Panc1 (cell line): ENCODE data around the gene SPECC1L. TPM values are rescaled to one million over a fixed set of nuclear protein-coding genes. Genes with fewer than 3 reads are reported as not detected.

ENCODE experiments used
- ATAC-seq: fragments of 200-7000 bp; cut with Tn5 transposase; 2 replicates; pipeline ENCODE4 v1.9.1; 2020; ENCODE audit warnings: mild to moderate bottlenecking, moderate library complexity
- BruUV-seq: library from RNA; stranded (reverse); fragments of 400-500 nt; replicated peaks from 2 replicates; lab custom pipeline; 2021; lab: Mats Ljungman, UMichigan
- CTCF ChIA-PET: fragments of 300-600 bp; sonication (Branson Sonifier 250); formaldehyde crosslinking; loops from one replicate; lab custom pipeline; 2022; ENCODE audit warnings: antibody characterized with exemption; lab: Charles Lee
- POLR2A ChIA-PET: fragments of 300-600 bp; sonication (Branson Sonifier 250); formaldehyde crosslinking; loops from one replicate; lab custom pipeline; 2022; ENCODE audit warnings: antibody characterized with exemption; lab: Charles Lee
- DNase-seq: peaks from one replicate; pipeline ENCODE4 v3.0.0-alpha.2; 2010; ENCODE audit warnings: low read depth, low spot score
- H3K27ac ChIP-seq: 2 replicates; pipeline ENCODE4 v1.5.1; 2011; ENCODE audit warnings: mild to moderate bottlenecking, low read length, inconsistent platforms
- H3K27me3 ChIP-seq: fragments of 200-500 bp; sonication (Bioruptor generic); 2 replicates; pipeline ENCODE4 v1.6.0; 2014; ENCODE audit warnings: low read length, inconsistent platforms; ENCODE audit not compliant: control insufficient read depth, insufficient read depth
- H3K36me3 ChIP-seq: fragments of 200-500 bp; sonication (Bioruptor generic); 2 replicates; pipeline ENCODE4 v1.5.1; 2014; ENCODE audit warnings: inconsistent platforms, mild to moderate bottlenecking, low read length, moderate library complexity; ENCODE audit not compliant: control insufficient read depth, insufficient read depth
- H3K4me1 ChIP-seq: 2 replicates; pipeline ENCODE4 v1.5.1; 2011; ENCODE audit warnings: inconsistent platforms, mild to moderate bottlenecking, low read length, moderate library complexity; ENCODE audit not compliant: control insufficient read depth, insufficient read depth
- H3K4me3 ChIP-seq, 2 experiments: 2 replicates each; pipeline ENCODE4 v1.5.1; 2011 to 2012; ENCODE audit warnings: low read depth in 2 of 2, low read length in 2 of 2, mild to moderate bottlenecking in 2 of 2, inconsistent platforms in 1 of 2, moderate library complexity in 1 of 2
- H3K9me3 ChIP-seq: fragments of 200-500 bp; sonication (Bioruptor generic); 2 replicates; pipeline ENCODE4 v1.5.1; 2014; ENCODE audit warnings: low read depth, mild to moderate bottlenecking, inconsistent platforms, low read length, moderate library complexity; ENCODE audit not compliant: control insufficient read depth, insufficient read depth
- CTCF ChIP-seq: fragments of 450-650 bp; IDR thresholded peaks from 2 replicates; pipeline ENCODE4 v1.5.1; 2017; ENCODE audit warnings: mild to moderate bottlenecking
- POLR2AphosphoS5 ChIP-seq: IDR thresholded peaks from 2 replicates; pipeline ENCODE4 v1.6.1; 2012; ENCODE audit warnings: mild to moderate bottlenecking, low read depth, low read length, moderate library complexity
- REST ChIP-seq, 2 experiments: IDR thresholded peaks; 2 replicates each; pipeline ENCODE4 v1.6.1; 2011 to 2012; ENCODE audit warnings: low read depth in 2 of 2, control low read depth in 1 of 2, low read length in 1 of 2, mild to moderate bottlenecking in 1 of 2, moderate library complexity in 1 of 2; ENCODE audit not compliant: insufficient read depth in 1 of 2
- SIN3A ChIP-seq: IDR thresholded peaks from 2 replicates; pipeline ENCODE4 v1.6.1; 2012; ENCODE audit warnings: low read depth, mild to moderate bottlenecking, low read length, moderate library complexity, borderline replicate concordance; ENCODE audit not compliant: insufficient read depth
- TCF7L2 ChIP-seq: IDR thresholded peaks from 2 replicates; pipeline ENCODE4 v1.6.1; 2011; ENCODE audit warnings: mild to moderate bottlenecking, low read depth, low read length, inconsistent platforms
- in situ Hi-C: cut with HindIII; loops from 2 replicates; pipeline ENCODE4 v1.10.0; 2016; ENCODE audit warnings: low sequenced_read_pairs, low pct_unique_long_range_greater_than_20kb
- intact Hi-C: fragments of 100-400 bp; cut with micrococcal nuclease; formaldehyde crosslinking; loops from one replicate; pipeline ENCODE4 v1.10.0; 2022; ENCODE audit not compliant: unreplicated experiment
- total RNA-seq: library from RNA; stranded (reverse); gene quantifications from one replicate; pipeline ENCODE4 v1.2.1, GENCODE V29; 2021; ENCODE audit not compliant: unreplicated experiment

The SPECC1L gene
- total RNA-seq, 1 experiment from 2014 or later = 43.3 TPM

DNA sequence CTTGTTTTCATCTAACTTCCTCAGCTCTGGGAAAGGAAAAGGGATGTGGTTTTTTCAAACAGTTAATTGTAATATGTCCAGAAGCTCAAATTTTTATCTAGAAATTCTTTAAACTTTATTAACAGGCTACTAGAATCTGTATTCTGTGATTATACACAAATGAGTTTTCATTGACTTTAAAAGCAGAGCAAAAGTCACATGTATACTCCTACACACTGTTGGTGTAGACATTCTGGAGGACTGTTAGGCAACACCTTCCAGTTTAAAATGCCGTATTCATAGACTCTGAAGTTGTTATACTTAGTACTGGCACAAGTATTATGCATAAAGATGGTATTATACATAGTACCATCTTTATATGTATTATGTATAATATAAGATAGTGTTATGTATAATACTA is 64.9 kb downstream of the SPECC1L start:
- ATAC-seq = no peak

GRCh38 chr22:24337894-24338645 is 67.4 kb downstream of the SPECC1L start:
- in situ Hi-C loops = no loop called here
- Histone ChIP-seq H3K27me3 (no peaks in the 10 kb centered on the region), H3K4me3 (no peak overlapping the region), H3K36me3 (peaks cover 11% of the 10 kb centered on the region), H3K27ac (no peak overlapping the region), H3K4me1 (no peaks in the 10 kb centered on the region), H3K9me3 (no peaks in the 10 kb centered on the region)
- TF ChIP-seq REST (IDR thresholded peaks at IDR 0.05; ENCODE audit: insufficient read depth in 1 of 2, low read depth in 2 of 2, low read length in 1 of 2) = no peak
- no peak for TF ChIP-seq POLR2AphosphoS5
- no peak for TF ChIP-seq SIN3A
- no peak for TF ChIP-seq TCF7L2
- TF ChIP-seq CTCF = no peak
- POLR2A ChIA-PET = no interaction called here
- no peak for ATAC-seq
- intact Hi-C loops = no loop called here
- no peak for DNase-seq
- no TSS peak for BruUV-seq
- CTCF ChIA-PET = no interaction called here

More for the DNA sequence above, 64.9 kb downstream of the SPECC1L start:
- H3K36me3 ChIP-seq = peaks cover 13% of the 10 kb centered on the region
- ChIA-PET CTCF (no interaction called here), POLR2A (no interaction called here)
- no TSS peak for BruUV-seq
- H3K27me3 ChIP-seq = no peaks in the 10 kb centered on the region
- no peaks in the 10 kb centered on the region for H3K9me3 ChIP-seq
- no peak overlapping the region for H3K4me3 ChIP-seq
- H3K4me1 ChIP-seq = no peaks in the 10 kb centered on the region
- intact Hi-C loops (no loop called here), in situ Hi-C loops (no loop called here)
- H3K27ac ChIP-seq = no peak overlapping the region
- TF ChIP-seq TCF7L2 (no peak), POLR2AphosphoS5 (no peak), SIN3A (no peak), CTCF (no peak), REST (IDR thresholded peaks at IDR 0.05; ENCODE audit: insufficient read depth in 1 of 2, low read depth in 2 of 2, low read length in 1 of 2) (no peak)
- DNase-seq = no peak
